ENCODE data around the gene TMEM120A. TPM values are rescaled to one million over a fixed set of nuclear protein-coding genes. Genes with fewer than 3 reads are reported as not detected.

The TMEM120A gene
- total and polyA plus RNA-seq, 12 donors = 132 to 220 (median 152) TPM

- Histone ChIP-seq H3K27me3 (no peaks in the 10 kb centered on the region), H3K9me3 (no peaks in the 10 kb centered on the region), H3K4me3 (no peak overlapping the region), H3K27ac (peak overlapping the region in 7 of 10 donors; percentile 12 to 73 (median 40)), H3K36me3 (peaks cover 0 to 13% (median 0%) of the 10 kb centered on the region in 9 donors), H3K4me1 (peaks cover 0 to 62% (median 25%) of the 10 kb centered on the region in 9 donors)
- ATAC-seq (no peak), DNase-seq (no peak)
- intact Hi-C loops (cut with DNase I) = loop anchor here in 2 of 10 donors (5.0 kb wide), 1 partner anchor 41 kb away; no protein-coding TSS in a partner anchor
- TF ChIP-seq CTCF (IDR thresholded peaks at IDR 0.05) = no peak
- WGBS, 2 donors = 83 to 84% methylated on average over 8 of the region's 8 CpGs
Observed at GRCh38 chr7:75946207-75946855, 48.1 kb downstream of the TMEM120A start.

DNA sequence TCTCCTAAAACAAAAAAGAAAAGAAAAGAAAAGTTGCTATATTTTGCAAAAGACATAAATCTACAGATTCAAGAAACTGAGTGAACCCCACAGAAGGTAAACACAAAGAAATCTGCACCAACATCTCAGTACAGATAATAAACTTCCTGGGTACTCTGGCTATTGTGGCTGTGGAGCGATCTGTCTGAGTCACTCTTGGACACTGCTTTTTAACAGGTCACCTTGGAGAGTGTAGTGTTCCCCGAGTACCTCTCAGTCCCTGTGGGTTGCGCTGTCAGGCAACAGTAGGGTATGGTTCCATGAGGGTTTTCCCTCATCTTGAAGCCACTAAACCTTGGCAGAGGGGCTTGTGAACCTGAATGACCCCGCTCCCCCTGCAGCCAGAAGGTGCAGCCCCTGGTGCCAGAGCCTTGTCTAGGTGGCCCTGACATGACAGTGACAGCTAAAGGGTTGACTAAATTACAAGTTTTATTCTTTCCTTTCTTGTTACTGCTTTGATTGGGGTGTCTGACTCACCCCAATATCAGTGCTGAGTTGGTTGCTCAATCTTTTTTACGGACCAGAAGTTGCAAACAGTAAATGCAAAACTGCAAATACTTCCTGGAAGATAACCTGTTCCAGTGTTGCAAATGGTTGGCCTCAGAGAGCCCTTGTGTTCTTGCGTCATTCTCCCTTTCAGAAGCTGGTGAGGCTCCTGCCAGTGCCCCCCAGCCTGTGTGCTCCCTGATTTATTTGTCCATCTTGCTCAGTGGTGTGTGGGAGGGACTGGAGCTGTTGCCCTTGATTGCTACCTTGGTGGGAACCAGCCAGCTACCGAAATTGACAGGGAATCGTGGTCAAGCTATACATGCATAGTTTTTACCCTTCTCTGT is 48.9 kb downstream of the TMEM120A start:
- Histone ChIP-seq H3K4me1 (peaks cover 0 to 54% (median 17%) of the 10 kb centered on the region in 9 donors), H3K9me3 (no peaks in the 10 kb centered on the region), H3K36me3 (peaks cover 0 to 21% (median 0%) of the 10 kb centered on the region in 9 donors), H3K27ac (peak overlapping the region in 9 of 10 donors; percentile 12 to 73 (median 49)), H3K27me3 (no peaks in the 10 kb centered on the region), H3K4me3 (no peak overlapping the region)
- ATAC-seq (peak; percentile 74 to 89 (median 82)), DNase-seq (no peak)
- intact Hi-C loops (cut with DNase I) = loop anchor here in 2 of 10 donors (5.0 kb wide), 1 partner anchor 42 kb away; no protein-coding TSS in a partner anchor
- 68 to 75% methylated on average over 8 of the region's 8 CpGs for WGBS, 2 donors
- TF ChIP-seq CTCF (IDR thresholded peaks at IDR 0.05) = peak in 6 of 9 donors; percentile 17 to 48 (median 35)

- intact Hi-C loops (cut with DNase I) = no loop called here
- Histone ChIP-seq H3K4me1 (peaks cover 0 to 44% (median 16%) of the 10 kb centered on the region in 9 donors), H3K9me3 (no peaks in the 10 kb centered on the region), H3K27ac (peak overlapping the region in 4 of 10 donors; percentile 29 to 73 (median 40)), H3K27me3 (no peaks in the 10 kb centered on the region), H3K4me3 (no peak overlapping the region), H3K36me3 (peaks cover 0 to 23% (median 0%) of the 10 kb centered on the region in 9 donors)
- WGBS, 2 donors = 96 to 100% methylated on average over 1 of the region's 1 CpG
- TF ChIP-seq CTCF (IDR thresholded peaks at IDR 0.05) = no peak
- ATAC-seq (no peak), DNase-seq (no peak)
Observed at GRCh38 chr7:75944507-75944906, 49.9 kb downstream of the TMEM120A start.

- no peaks in the 10 kb centered on the region for H3K27me3 ChIP-seq
- H3K9me3 ChIP-seq = no peaks in the 10 kb centered on the region
- no peak overlapping the region for H3K4me3 ChIP-seq
- intact Hi-C loops (cut with DNase I) = no loop called here
- H3K36me3 ChIP-seq = peaks cover 0 to 26% (median 0%) of the 10 kb centered on the region in 9 donors
- H3K27ac ChIP-seq = no peak overlapping the region
- DNase-seq = no peak
- no peak for ATAC-seq
- no peak for TF ChIP-seq CTCF (IDR thresholded peaks at IDR 0.05)
- 91 to 92% methylated on average over 6 of the region's 6 CpGs for WGBS, 2 donors
- H3K4me1 ChIP-seq = peaks cover 0 to 42% (median 18%) of the 10 kb centered on the region in 9 donors
Observed at GRCh38 chr7:75943864-75944263, 50.5 kb downstream of the TMEM120A start.

Measured in heart right ventricle (tissue), 16 donors.